ENCODE data around the gene B2M.
"Not testable (repeated sequence)": the region's sequence is repeated elsewhere in the genome, so short reads cannot be mapped to it uniquely, and the experiment has no call there.

DNA sequence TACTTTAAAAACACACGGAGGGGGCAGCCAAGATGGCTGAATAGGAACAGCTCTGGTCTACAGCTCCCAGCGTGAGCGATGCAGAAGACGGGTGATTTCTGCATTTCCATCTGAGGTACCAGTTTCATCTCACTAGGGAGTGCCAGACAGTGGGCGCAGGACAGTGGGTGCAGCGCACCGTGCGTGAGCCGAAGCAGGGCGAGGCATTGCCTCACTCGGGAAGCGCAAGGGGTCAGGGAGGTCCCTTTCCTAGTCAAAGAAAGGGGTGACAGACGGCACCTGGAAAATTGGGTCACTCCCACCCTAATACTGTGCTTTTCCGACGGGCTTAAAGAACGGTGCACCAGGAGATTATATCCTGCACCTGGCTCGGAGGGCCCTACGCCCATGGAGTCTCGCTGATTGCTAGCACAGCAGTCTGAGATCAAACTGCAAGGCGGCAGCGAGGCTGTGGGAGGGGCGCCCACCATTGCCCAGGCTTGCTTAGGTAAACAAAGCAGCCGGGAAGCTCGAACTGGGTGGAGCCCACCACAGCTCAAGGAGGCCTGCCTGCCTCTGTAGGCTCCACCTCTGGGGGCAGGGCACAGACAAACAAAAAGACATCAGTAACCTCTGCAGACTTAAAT lies 28.0 kb downstream of the B2M start:
- not testable (repeated sequence) for TF ChIP-seq POLR2A, POLR2AphosphoS5, TAF1 (IDR thresholded peaks at IDR 0.05; ENCODE audit: low read depth, low read length)
